Upper lobe of right lung (tissue), 1 donor: ENCODE data around the gene BCL11A. TPM values are rescaled to one million over a fixed set of nuclear protein-coding genes. Genes with fewer than 3 reads are reported as not detected.

Experiments used
- ATAC-seq: fragments of 200-7000 bp; cut with Tn5 transposase; one replicate; pipeline ENCODE4 v1.9.1; 2020; ENCODE audit warnings: mild to moderate bottlenecking, moderate library complexity
- DNase-seq: peaks from one replicate; pipeline ENCODE4 v3.0.0-alpha.2; 2020
- H3K27ac ChIP-seq: fragments of 200-600 bp; one replicate; pipeline ENCODE4 v1.8.0; 2022
- H3K27me3 ChIP-seq: fragments of 200-600 bp; one replicate; pipeline ENCODE4 v1.8.0; 2022; ENCODE audit warnings: mild to moderate bottlenecking
- H3K36me3 ChIP-seq: fragments of 200-600 bp; one replicate; pipeline ENCODE4 v1.8.0; 2022
- H3K4me1 ChIP-seq: fragments of 200-600 bp; one replicate; pipeline ENCODE4 v1.8.0; 2022
- H3K4me3 ChIP-seq: fragments of 200-600 bp; one replicate; pipeline ENCODE4 v1.8.0; 2022; ENCODE audit warnings: mild to moderate bottlenecking
- H3K9me3 ChIP-seq: fragments of 200-600 bp; one replicate; pipeline ENCODE4 v1.8.0; 2022
- CTCF ChIP-seq: fragments of 200-600 bp; IDR thresholded peaks from one replicate; pipeline ENCODE4 v1.8.0; 2022; ENCODE audit warnings: antibody characterized with exemption
- intact Hi-C: fragments of 100-400 bp; cut with DNase I; formaldehyde crosslinking; loops from one replicate; pipeline ENCODE4 v1.11.0; 2022
- total RNA-seq: library from RNA; stranded (reverse); fragmentation: NEBNext Ultra II Directional; extraction: Animal tissue kit (Norgen Biotek cat#: 25700); gene quantifications from one replicate; pipeline ENCODE4 v1.2.1, GENCODE V29; 2021
- donor health status: DM: no; HTN: yes; CAD: no; lungs with severe emphysema.

BCL11A gene
- total RNA-seq, 1 donor from 2014 or later = 10.3 TPM

DNA sequence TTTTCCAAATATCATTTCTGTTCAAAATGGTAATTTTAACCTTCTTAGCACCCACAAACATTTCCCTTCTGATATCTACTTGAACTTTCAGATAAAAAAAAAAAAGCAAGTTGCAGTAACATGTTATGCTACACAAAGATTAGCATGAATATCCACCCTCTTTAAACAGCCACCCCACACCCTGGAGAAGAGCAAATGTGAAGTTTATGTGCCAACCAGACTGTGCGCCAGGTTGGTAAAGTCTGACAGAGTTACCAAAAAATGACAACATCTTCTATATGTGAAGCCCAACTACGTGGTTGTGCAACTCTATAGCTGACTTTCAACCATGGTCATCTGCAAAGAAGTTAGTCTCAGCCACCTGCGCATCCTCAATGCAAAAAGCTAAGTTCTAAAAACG is 62.6 kb downstream of the BCL11A start:
- Histone ChIP-seq H3K9me3 (no peaks in the 10 kb centered on the region), H3K36me3 (no peaks in the 10 kb centered on the region), H3K27ac (no peak overlapping the region), H3K4me1 (no peaks in the 10 kb centered on the region), H3K4me3 (no peak overlapping the region), H3K27me3 (no peaks in the 10 kb centered on the region)
- no peak for TF ChIP-seq CTCF
- ATAC-seq (no peak), DNase-seq (no peak)
- intact Hi-C loops = no loop called here

- H3K9me3 ChIP-seq = no peaks in the 10 kb centered on the region
- ATAC-seq (no peak), DNase-seq (no peak)
- H3K4me1 ChIP-seq = no peaks in the 10 kb centered on the region
- H3K27me3 ChIP-seq = no peaks in the 10 kb centered on the region
- H3K36me3 ChIP-seq = no peaks in the 10 kb centered on the region
- no peak for TF ChIP-seq CTCF
- intact Hi-C loops = no loop called here
- no peak overlapping the region for H3K27ac ChIP-seq
- H3K4me3 ChIP-seq = no peak overlapping the region
Observed at GRCh38 chr2:60490441-60490840, 63.0 kb downstream of the BCL11A start.

- Histone ChIP-seq H3K36me3 (no peaks in the 10 kb centered on the region), H3K27ac (no peak overlapping the region), H3K9me3 (no peaks in the 10 kb centered on the region), H3K27me3 (no peaks in the 10 kb centered on the region), H3K4me3 (no peak overlapping the region), H3K4me1 (peaks cover 4% of the 10 kb centered on the region)
- DNase-seq (no peak), ATAC-seq (no peak)
- TF ChIP-seq CTCF = no peak
- intact Hi-C loops = no loop called here
Observed at GRCh38 chr2:60489289-60489688, 64.2 kb downstream of the BCL11A start.

DNA sequence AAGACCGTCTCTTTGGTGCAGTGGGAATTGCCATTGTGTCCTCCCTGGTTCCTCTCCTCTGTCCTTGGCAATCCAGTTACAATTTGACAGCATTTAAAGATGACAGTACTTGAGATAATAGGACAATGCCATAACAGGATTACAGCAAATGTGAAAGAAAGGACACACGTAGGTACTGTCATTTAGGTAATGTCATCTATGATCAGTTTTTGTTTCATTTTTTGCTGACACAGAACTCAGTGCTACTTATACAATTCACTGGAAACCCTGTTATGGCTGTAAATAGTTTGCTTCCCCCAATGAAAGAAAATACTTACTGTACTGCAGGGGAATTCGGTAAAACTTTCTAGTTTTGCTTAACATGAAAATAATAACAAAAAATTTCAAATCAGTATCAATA is 65.2 kb downstream of the BCL11A start:
- DNase-seq (no peak), ATAC-seq (no peak)
- intact Hi-C loops = no loop called here
- Histone ChIP-seq H3K36me3 (no peaks in the 10 kb centered on the region), H3K27me3 (no peaks in the 10 kb centered on the region), H3K4me1 (peaks cover 4% of the 10 kb centered on the region), H3K9me3 (no peaks in the 10 kb centered on the region), H3K27ac (no peak overlapping the region), H3K4me3 (no peak overlapping the region)
- TF ChIP-seq CTCF = no peak

- DNase-seq = no peak
- H3K9me3 ChIP-seq = no peaks in the 10 kb centered on the region
- H3K36me3 ChIP-seq = no peaks in the 10 kb centered on the region
- no peaks in the 10 kb centered on the region for H3K27me3 ChIP-seq
- no peak for ATAC-seq
- no peak overlapping the region for H3K4me3 ChIP-seq
- no peak overlapping the region for H3K27ac ChIP-seq
- no peak for TF ChIP-seq CTCF
- H3K4me1 ChIP-seq = peaks cover 4% of the 10 kb centered on the region
- intact Hi-C loops = no loop called here
Observed at GRCh38 chr2:60487174-60487573, 66.3 kb downstream of the BCL11A start.

DNA sequence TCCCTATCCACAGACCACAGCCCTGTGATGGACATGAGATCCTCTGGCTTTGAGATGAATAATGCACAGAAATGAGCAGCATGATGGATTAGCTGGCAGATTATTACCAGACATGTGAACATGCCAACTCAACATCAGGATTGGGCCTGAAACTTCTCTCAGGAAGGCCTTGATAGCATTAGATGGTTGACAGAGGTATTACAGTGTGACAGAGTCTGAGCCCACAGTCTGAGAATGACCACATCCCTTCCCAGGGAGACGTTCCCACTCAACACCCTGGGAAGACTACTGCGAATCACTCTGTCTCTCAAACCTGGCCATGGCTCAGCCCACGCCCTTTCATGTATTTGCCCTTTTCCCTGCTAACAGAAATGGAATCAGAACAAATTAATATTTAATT is 66.9 kb downstream of the BCL11A start:
- TF ChIP-seq CTCF = no peak
- intact Hi-C loops = no loop called here
- Histone ChIP-seq H3K9me3 (no peaks in the 10 kb centered on the region), H3K4me1 (peaks cover 4% of the 10 kb centered on the region), H3K27me3 (no peaks in the 10 kb centered on the region), H3K4me3 (no peak overlapping the region), H3K27ac (no peak overlapping the region), H3K36me3 (no peaks in the 10 kb centered on the region)
- DNase-seq (no peak), ATAC-seq (no peak)
